Measurements from ENCODE around the gene SHANK3.

GRCh38 chr22:50633771-50634170 is 38.9 kb upstream of the SHANK3 start:
- TF ChIP-seq EZH2 (IDR thresholded peaks at IDR 0.05; ENCODE audit: low read depth, unreplicated experiment) (no peak), EZH2phosphoT487 (IDR thresholded peaks at IDR 0.05; ENCODE audit: unreplicated experiment) (no peak), CREB1 (CRISPR knock-in tag; IDR thresholded peaks at IDR 0.05; ENCODE audit: low read depth) (no peak)
- TF ChIP-seq, protein P1, sequence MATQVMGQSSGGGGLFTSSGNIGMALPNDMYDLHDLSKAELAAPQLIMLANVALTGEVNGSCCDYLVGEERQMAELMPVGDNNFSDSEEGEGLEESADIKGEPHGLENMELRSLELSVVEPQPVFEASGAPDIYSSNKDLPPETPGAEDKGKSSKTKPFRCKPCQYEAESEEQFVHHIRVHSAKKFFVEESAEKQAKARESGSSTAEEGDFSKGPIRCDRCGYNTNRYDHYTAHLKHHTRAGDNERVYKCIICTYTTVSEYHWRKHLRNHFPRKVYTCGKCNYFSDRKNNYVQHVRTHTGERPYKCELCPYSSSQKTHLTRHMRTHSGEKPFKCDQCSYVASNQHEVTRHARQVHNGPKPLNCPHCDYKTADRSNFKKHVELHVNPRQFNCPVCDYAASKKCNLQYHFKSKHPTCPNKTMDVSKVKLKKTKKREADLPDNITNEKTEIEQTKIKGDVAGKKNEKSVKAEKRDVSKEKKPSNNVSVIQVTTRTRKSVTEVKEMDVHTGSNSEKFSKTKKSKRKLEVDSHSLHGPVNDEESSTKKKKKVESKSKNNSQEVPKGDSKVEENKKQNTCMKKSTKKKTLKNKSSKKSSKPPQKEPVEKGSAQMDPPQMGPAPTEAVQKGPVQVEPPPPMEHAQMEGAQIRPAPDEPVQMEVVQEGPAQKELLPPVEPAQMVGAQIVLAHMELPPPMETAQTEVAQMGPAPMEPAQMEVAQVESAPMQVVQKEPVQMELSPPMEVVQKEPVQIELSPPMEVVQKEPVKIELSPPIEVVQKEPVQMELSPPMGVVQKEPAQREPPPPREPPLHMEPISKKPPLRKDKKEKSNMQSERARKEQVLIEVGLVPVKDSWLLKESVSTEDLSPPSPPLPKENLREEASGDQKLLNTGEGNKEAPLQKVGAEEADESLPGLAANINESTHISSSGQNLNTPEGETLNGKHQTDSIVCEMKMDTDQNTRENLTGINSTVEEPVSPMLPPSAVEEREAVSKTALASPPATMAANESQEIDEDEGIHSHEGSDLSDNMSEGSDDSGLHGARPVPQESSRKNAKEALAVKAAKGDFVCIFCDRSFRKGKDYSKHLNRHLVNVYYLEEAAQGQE (IDR thresholded peaks at IDR 0.05; ENCODE audit: unreplicated experiment) = no peak
